Prostate gland (tissue), 2 donors: ENCODE data around the gene ARAP2.

Experiments
- POLR2A ChIP-seq: fragments of 450-650 bp; IDR thresholded peaks from one replicate; pipeline ENCODE4 v1.6.1; 2016; ENCODE audit warnings: antibody characterized with exemption, mild to moderate bottlenecking
- TF ChIP-seq, protein P1 (sequence below), 4 experiments: fragments of 200-600 bp in 2 of 4; fragments of 450-650 bp in 2 of 4; sonication (generic) in 2 of 4; IDR thresholded peaks; 1 replicate in 3 of 4; 2 replicates in 1 of 4; pipeline ENCODE4 v1.5.1; 2016 to 2019; ENCODE audit warnings: antibody characterized with exemption in 4 of 4, mild to moderate bottlenecking in 2 of 4, moderate library complexity in 2 of 4

DNA sequence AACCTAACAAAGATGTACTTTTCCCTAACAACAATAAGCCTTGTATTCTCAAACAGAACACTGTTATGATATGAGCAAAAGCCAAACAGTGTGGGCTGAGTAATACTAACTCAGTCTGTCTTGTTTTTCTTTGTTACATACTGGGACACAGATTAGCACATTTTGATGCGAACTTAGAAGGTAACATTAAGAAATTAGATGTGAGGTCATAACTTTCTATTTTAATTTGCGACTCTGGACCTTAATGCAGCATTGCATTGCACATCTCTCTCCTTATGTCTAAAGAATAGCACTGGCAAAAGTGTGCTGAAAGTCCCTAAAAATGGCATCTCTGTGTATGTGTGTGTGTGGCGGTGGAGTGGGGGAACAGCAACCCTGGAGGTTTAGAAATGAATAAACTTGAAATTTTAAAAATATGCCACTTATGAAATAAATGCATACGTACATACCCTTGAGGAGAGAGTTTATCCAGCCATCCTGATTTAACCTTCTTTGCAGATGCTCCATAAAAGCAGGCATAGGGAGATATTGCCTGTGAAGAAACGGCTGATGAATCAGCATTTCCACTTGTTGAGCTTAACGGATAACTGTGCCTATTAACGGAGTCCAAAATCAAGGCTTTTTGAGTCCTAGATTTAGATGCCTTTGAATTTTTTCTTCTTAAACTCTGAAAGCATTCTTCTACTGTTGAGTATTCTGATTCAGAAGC lies 34.2 kb downstream of the ARAP2 start:
- no peak for TF ChIP-seq POLR2A
- TF ChIP-seq, protein P1, sequence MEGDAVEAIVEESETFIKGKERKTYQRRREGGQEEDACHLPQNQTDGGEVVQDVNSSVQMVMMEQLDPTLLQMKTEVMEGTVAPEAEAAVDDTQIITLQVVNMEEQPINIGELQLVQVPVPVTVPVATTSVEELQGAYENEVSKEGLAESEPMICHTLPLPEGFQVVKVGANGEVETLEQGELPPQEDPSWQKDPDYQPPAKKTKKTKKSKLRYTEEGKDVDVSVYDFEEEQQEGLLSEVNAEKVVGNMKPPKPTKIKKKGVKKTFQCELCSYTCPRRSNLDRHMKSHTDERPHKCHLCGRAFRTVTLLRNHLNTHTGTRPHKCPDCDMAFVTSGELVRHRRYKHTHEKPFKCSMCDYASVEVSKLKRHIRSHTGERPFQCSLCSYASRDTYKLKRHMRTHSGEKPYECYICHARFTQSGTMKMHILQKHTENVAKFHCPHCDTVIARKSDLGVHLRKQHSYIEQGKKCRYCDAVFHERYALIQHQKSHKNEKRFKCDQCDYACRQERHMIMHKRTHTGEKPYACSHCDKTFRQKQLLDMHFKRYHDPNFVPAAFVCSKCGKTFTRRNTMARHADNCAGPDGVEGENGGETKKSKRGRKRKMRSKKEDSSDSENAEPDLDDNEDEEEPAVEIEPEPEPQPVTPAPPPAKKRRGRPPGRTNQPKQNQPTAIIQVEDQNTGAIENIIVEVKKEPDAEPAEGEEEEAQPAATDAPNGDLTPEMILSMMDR (IDR thresholded peaks at IDR 0.05), result no peak
